ENCODE measurements around the gene ZNF212.

The ZNF212 gene

DNA sequence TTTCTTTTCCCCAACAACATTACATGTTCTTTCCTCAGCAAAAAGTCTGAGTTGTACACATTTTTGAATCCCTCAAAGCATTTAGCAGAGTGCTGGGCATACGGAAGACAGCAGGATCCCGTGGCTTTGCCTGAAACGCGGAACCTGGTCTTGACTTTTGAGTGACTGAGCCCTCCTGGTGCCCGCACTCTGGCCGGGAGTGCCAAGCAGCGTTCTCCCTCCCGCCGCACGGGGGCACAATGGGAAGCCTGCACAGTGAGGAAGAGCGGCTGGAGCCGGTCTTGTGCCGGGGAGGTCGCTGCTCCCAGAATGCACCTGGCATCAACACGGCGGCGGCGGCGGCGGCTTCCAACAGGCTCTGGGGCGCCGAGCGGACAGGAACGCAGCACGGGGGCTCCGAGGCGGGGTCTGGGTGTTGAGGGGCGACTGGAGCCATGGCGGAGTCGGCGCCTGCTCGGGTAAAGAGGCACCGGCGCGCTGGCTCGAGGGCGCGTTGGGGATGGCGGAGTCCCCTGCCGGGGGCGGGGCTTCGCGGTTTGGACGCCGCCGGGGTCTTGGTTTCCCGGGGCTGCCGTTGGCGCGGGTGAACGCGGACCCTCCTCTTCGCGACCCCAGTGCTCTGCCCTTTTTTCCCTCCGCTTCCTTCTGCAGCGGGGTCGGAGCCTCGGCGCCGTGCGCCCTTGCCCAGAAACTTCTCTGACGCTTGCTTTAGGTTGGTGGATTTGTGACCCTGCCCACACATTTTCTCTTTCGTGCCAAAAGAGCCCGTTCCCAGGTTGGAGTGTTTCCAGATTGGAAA is at the start of gene ZNF212:
TSS of gene ZNF212 (plus strand) at position 307 of the 799 bp plus-strand sequence. CDS start at position 435, 128 bp downstream.
- 0 out of 2 replicates have a peak, but pooled peaks cover 4% of the 10 kb centered on the region for H3K9me3 ChIP-seq (ENCODE audit: insufficient read depth, low read depth, low read length)
- peak within 1 kb of the TSS; percentile 80 for H3K4me2 ChIP-seq (ENCODE audit: low read depth, low read length, poor library complexity, severe bottlenecking)
- H3F3A ChIP-seq (ENCODE audit: low read depth) = no peaks in the 10 kb centered on the region
- H2AFZ ChIP-seq (ENCODE audit: low read length) = peak within 1 kb of the TSS; percentile 97
- H3K79me2 ChIP-seq (ENCODE audit: insufficient read depth, low read length) = peaks cover 36% of the 10 kb centered on the region
- H3K4me3 ChIP-seq (ENCODE audit: low read length, poor library complexity, severe bottlenecking) = peak within 1 kb of the TSS; percentile 89
- TF ChIP-seq, protein P1, sequence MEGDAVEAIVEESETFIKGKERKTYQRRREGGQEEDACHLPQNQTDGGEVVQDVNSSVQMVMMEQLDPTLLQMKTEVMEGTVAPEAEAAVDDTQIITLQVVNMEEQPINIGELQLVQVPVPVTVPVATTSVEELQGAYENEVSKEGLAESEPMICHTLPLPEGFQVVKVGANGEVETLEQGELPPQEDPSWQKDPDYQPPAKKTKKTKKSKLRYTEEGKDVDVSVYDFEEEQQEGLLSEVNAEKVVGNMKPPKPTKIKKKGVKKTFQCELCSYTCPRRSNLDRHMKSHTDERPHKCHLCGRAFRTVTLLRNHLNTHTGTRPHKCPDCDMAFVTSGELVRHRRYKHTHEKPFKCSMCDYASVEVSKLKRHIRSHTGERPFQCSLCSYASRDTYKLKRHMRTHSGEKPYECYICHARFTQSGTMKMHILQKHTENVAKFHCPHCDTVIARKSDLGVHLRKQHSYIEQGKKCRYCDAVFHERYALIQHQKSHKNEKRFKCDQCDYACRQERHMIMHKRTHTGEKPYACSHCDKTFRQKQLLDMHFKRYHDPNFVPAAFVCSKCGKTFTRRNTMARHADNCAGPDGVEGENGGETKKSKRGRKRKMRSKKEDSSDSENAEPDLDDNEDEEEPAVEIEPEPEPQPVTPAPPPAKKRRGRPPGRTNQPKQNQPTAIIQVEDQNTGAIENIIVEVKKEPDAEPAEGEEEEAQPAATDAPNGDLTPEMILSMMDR (conservative IDR thresholded peaks at IDR 0.05; ENCODE audit: low read length) = peak; percentile 77
- no peak for TF ChIP-seq EZH2phosphoT487 (IDR thresholded peaks at IDR 0.05; ENCODE audit: borderline replicate concordance)
- H3K27me3 ChIP-seq (ENCODE audit: insufficient read depth, low read length, poor library complexity, severe bottlenecking) = no peaks in the 10 kb centered on the region
- H3K4me1 ChIP-seq (ENCODE audit: insufficient read depth, low read length, poor library complexity, severe bottlenecking) = peaks cover 16% of the 10 kb centered on the region
- H4K20me1 ChIP-seq (ENCODE audit: insufficient read depth, low read length, poor library complexity, severe bottlenecking) = peaks cover 8% of the 10 kb centered on the region
- H3K9ac ChIP-seq (ENCODE audit: low read depth, low read length, poor library complexity, severe bottlenecking) = peak within 1 kb of the TSS; percentile 84
- H3K9me2 ChIP-seq (replicated peaks; ENCODE audit: low read depth, low read length) = no peaks in the 10 kb centered on the region
- H3K36me3 ChIP-seq (ENCODE audit: insufficient read depth, low read length) = no peaks in the 10 kb centered on the region

DNA sequence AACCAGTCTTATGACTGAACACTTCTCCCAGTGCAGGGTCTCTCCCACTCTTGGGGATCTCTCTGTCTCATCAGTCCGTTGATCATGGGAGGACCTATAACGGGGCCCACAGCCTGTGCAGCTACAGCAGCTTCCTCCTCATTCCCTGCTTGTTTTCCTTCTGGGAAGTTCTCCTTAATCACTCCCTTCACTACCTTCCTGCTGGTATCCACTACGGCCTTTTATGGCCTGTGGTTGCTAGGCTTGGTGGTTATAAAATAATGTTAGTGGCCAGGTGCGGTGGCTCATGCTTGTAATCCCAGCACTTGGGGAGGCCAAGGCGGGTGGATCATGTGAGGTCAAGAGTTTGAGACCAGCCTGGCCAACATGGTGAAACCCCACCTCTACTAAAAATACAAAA is 47.6 kb upstream of the ZNF212 start:
- Histone ChIP-seq H3K4me1 (ENCODE audit: insufficient read depth, low read length, poor library complexity, severe bottlenecking) (peaks cover 9% of the 10 kb centered on the region), H3K9me2 (replicated peaks; ENCODE audit: low read depth, low read length) (no peaks in the 10 kb centered on the region), H3K4me3 (ENCODE audit: low read length, poor library complexity, severe bottlenecking) (peak overlapping the region; percentile 36), H3K36me3 (ENCODE audit: insufficient read depth, low read length) (no peaks in the 10 kb centered on the region), H3K9ac (ENCODE audit: low read depth, low read length, poor library complexity, severe bottlenecking) (no peak overlapping the region), H4K20me1 (ENCODE audit: insufficient read depth, low read length, poor library complexity, severe bottlenecking) (peaks cover 8% of the 10 kb centered on the region), H3K79me2 (ENCODE audit: insufficient read depth, low read length) (peaks cover 13% of the 10 kb centered on the region), H3K4me2 (ENCODE audit: low read depth, low read length, poor library complexity, severe bottlenecking) (peak overlapping the region; percentile 58), H3K27me3 (ENCODE audit: insufficient read depth, low read length, poor library complexity, severe bottlenecking) (no peaks in the 10 kb centered on the region), H3F3A (ENCODE audit: low read depth) (no peaks in the 10 kb centered on the region), H2AFZ (ENCODE audit: low read length) (no peak overlapping the region), H3K9me3 (ENCODE audit: insufficient read depth, low read depth, low read length) (no peaks in the 10 kb centered on the region)
- TF ChIP-seq EZH2phosphoT487 (IDR thresholded peaks at IDR 0.05; ENCODE audit: borderline replicate concordance) = no peak
- TF ChIP-seq, protein P1 (conservative IDR thresholded peaks at IDR 0.05; ENCODE audit: low read length) = no peak

DNA sequence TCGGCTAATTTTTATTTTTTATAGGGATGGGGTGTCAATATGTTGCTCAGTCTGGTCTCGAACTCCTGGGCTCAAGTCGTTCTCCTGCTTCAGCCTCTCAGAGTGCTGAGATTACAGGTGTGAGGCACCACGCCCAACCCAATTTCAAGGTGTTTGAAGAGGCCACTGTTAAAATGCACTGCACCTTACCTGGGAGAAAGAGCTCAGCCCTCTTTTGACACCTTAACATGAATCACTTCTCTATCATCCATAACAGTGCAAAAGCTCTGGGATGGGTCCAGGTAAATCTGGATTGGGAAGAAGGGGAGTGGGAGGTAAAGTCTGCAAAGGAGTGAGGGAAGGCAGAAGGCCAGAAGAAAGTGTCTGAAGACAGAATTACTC is 44.7 kb upstream of the ZNF212 start:
- Histone ChIP-seq H3K9me2 (replicated peaks; ENCODE audit: low read depth, low read length) (no peaks in the 10 kb centered on the region), H4K20me1 (ENCODE audit: insufficient read depth, low read length, poor library complexity, severe bottlenecking) (peaks cover 37% of the 10 kb centered on the region), H3F3A (ENCODE audit: low read depth) (no peaks in the 10 kb centered on the region), H3K79me2 (ENCODE audit: insufficient read depth, low read length) (peaks cover 42% of the 10 kb centered on the region), H3K27me3 (ENCODE audit: insufficient read depth, low read length, poor library complexity, severe bottlenecking) (no peaks in the 10 kb centered on the region), H2AFZ (ENCODE audit: low read length) (peak overlapping the region; percentile 98), H3K36me3 (ENCODE audit: insufficient read depth, low read length) (peaks cover 13% of the 10 kb centered on the region; the same call in 1 of the 2 replicates), H3K4me3 (ENCODE audit: low read length, poor library complexity, severe bottlenecking) (peak overlapping the region; percentile 99), H3K9me3 (ENCODE audit: insufficient read depth, low read depth, low read length) (no peaks in the 10 kb centered on the region), H3K4me1 (ENCODE audit: insufficient read depth, low read length, poor library complexity, severe bottlenecking) (peaks cover 31% of the 10 kb centered on the region), H3K4me2 (ENCODE audit: low read depth, low read length, poor library complexity, severe bottlenecking) (peak overlapping the region; percentile 91), H3K9ac (ENCODE audit: low read depth, low read length, poor library complexity, severe bottlenecking) (peak overlapping the region; percentile 95)
- TF ChIP-seq EZH2phosphoT487 (IDR thresholded peaks at IDR 0.05; ENCODE audit: borderline replicate concordance) = no peak
- TF ChIP-seq, protein P1 (conservative IDR thresholded peaks at IDR 0.05; ENCODE audit: low read length) = no peak

Data from Loucy (cell line).